Measurements from ENCODE around the gene SOX1.

The SOX1 gene

GRCh38 chr13:112059457-112060281 lies 7.3 kb upstream of the SOX1 start:
- DNase-seq: no peak

GRCh38 chr13:112060282-112060830 lies 6.6 kb upstream of the SOX1 start:
- DNase-seq: no peak

- no peak for DNase-seq
Measured at GRCh38 chr13:112060899-112061366, 6.0 kb upstream of the SOX1 start.

- no peak for DNase-seq
Measured at GRCh38 chr13:112061367-112062061, 5.4 kb upstream of the SOX1 start.

GRCh38 chr13:112062072-112062567 lies 4.8 kb upstream of the SOX1 start:
- DNase-seq: no peak

GRCh38 chr13:112062571-112063570 lies 4.1 kb upstream of the SOX1 start:
- DNase-seq: no peak

GRCh38 chr13:112063807-112064206 lies 3.1 kb upstream of the SOX1 start:
- no peak for DNase-seq

GRCh38 chr13:112064222-112064621 lies 2.7 kb upstream of the SOX1 start:
- DNase-seq: no peak

GRCh38 chr13:112065521-112065866 lies 1.5 kb upstream of the SOX1 start:
- DNase-seq: no peak

GRCh38 chr13:112065867-112066623 lies 904 bp upstream of the SOX1 start:
- DNase-seq: no peak

- DNase-seq: no peak
Measured at GRCh38 chr13:112066624-112067004, 335 bp upstream of the SOX1 start.

GRCh38 chr13:112067871-112068539 lies 1.1 kb downstream of the SOX1 start:
- no peak for DNase-seq

GRCh38 chr13:112068540-112069060 lies 1.7 kb downstream of the SOX1 start:
- no peak for DNase-seq

GRCh38 chr13:112069061-112069844 lies 2.3 kb downstream of the SOX1 start:
- no peak for DNase-seq

GRCh38 chr13:112069845-112070251 lies 2.9 kb downstream of the SOX1 start:
- no peak for DNase-seq

- no peak for DNase-seq
Measured at GRCh38 chr13:112071102-112071722, 4.3 kb downstream of the SOX1 start.

- DNase-seq: no peak
Measured at GRCh38 chr13:112071723-112072533, 5.0 kb downstream of the SOX1 start.

GRCh38 chr13:112072534-112073244 lies 5.7 kb downstream of the SOX1 start:
- no peak for DNase-seq

Data from activated CD4-positive, CD25-positive, alpha-beta regulatory T cell treated with anti-CD3 and anti-CD28 coated beads, Interleukin-2, amount 50 U/mL, for 72 hours (primary cell).